ENCODE measurements around the gene CHAT. TPM values are rescaled to one million over a fixed set of nuclear protein-coding genes. Genes with fewer than 3 reads are reported as not detected.

Gene CHAT
- total RNA-seq, 1 experiment from 2014 or later, result not detected

GRCh38 chr10:49571388-49571787 is 42.4 kb upstream of the CHAT start:
- H3K27ac Mint-ChIP-seq, result no peak overlapping the region
- no peak for DNase-seq
- no peak overlapping the region for H3K14ac ChIP-seq (ENCODE audit: insufficient read depth, low read length)
- H3K18ac ChIP-seq (ENCODE audit: insufficient read length, low read depth, low read length), result no peak overlapping the region
- no peak overlapping the region for H2BK5ac ChIP-seq (ENCODE audit: insufficient read length, low read length)
- TF ChIP-seq CTCF (conservative IDR thresholded peaks at IDR 0.05), result no peak
- no peak overlapping the region for H4K8ac ChIP-seq (replicated peaks; ENCODE audit: insufficient read length, low read depth, low read length)
- no peak overlapping the region for H3T11ph ChIP-seq (ENCODE audit: low read length)
- H4K91ac ChIP-seq (ENCODE audit: insufficient read length, low read depth, low read length), result no peak overlapping the region
- H2AK5ac ChIP-seq (ENCODE audit: insufficient read length, low read length), result no peak overlapping the region
- H3K4me1 Mint-ChIP-seq, result no peaks in the 10 kb centered on the region; a peak in 1 of 4 replicates
- no CpG with 5 or more reads among the region's 2 CpGs for WGBS (ENCODE audit: extremely low coverage, insufficient read length, low lambda C conversion rate)
- H2BK12ac ChIP-seq (ENCODE audit: insufficient read length, low read depth, low read length), result no peak overlapping the region
- H3K56ac ChIP-seq (ENCODE audit: insufficient read length, low read depth, low read length), result no peak overlapping the region
- H2BK20ac ChIP-seq (ENCODE audit: low read depth, low read length, poor library complexity, severe bottlenecking), result no peak overlapping the region
- no peak overlapping the region for H2BK120ac ChIP-seq (ENCODE audit: low read depth, low read length, poor library complexity, severe bottlenecking)
- H3K4ac ChIP-seq (ENCODE audit: low read depth, low read length), result no peak overlapping the region
- H3K23me2 ChIP-seq (ENCODE audit: insufficient read length, low read depth, low read length, poor library complexity, severe bottlenecking), result no peaks in the 10 kb centered on the region
- H4K20me1 ChIP-seq (ENCODE audit: control insufficient read depth, insufficient read depth, insufficient read length), result no peaks in the 10 kb centered on the region
- peaks cover 6 to 14% of the 10 kb centered on the region in 2 experiments; a peak in 4 of 5 replicates for H3K9me3 Mint-ChIP-seq
- no peak overlapping the region for H3K9ac ChIP-seq (ENCODE audit: extremely low read depth, insufficient read length, low read length)
- H3K23ac ChIP-seq (ENCODE audit: insufficient read length, low read depth, low read length), result no peak overlapping the region
- H4K5ac ChIP-seq (ENCODE audit: insufficient read length, low read depth, low read length), result no peak overlapping the region
- no peaks in the 10 kb centered on the region for H3K79me1 ChIP-seq (ENCODE audit: insufficient read depth, low read depth, low read length, poor library complexity, severe bottlenecking)
- no peaks in the 10 kb centered on the region for H3K4me1 ChIP-seq (ENCODE audit: insufficient read depth, low read length)
- H3K36me3 Mint-ChIP-seq (ENCODE audit: insufficient read depth in 1 of 3, low read depth in 3 of 3), result no peaks in the 10 kb centered on the region; a peak in 1 of 7 replicates
- H2BK15ac ChIP-seq (ENCODE audit: low read depth, low read length), result no peak overlapping the region
- no peak overlapping the region for H3K4me3 Mint-ChIP-seq
- no peaks in the 10 kb centered on the region for H3K9me3 ChIP-seq (ENCODE audit: control insufficient read depth, low read depth, low read length)
- H2AFZ ChIP-seq (ENCODE audit: low read length), result no peak overlapping the region
- no peak overlapping the region for H3K4me2 ChIP-seq (ENCODE audit: insufficient read depth, insufficient read length, low read length)
- no peaks in the 10 kb centered on the region for H3K79me2 ChIP-seq (ENCODE audit: insufficient read depth, low read length)
- H3K27me3 ChIP-seq (ENCODE audit: insufficient read depth, low read length), result no peaks in the 10 kb centered on the region
- H3K27ac ChIP-seq (ENCODE audit: insufficient read length, low read depth, low read length), result no peak overlapping the region
- peaks cover 13% of the 10 kb centered on the region for H3K27me3 Mint-ChIP-seq (ENCODE audit: low read depth)
